ENCODE measurements around the gene PTCH2. TPM values are rescaled to one million over a fixed set of nuclear protein-coding genes. Genes with fewer than 3 reads are reported as not detected.

Gene PTCH2
- total RNA-seq, 1 experiment from 2014 or later: 0.83 TPM

- DNase-seq: no peak
- no peak overlapping the region for H3K27ac ChIP-seq
- no peak overlapping the region for H2AFZ ChIP-seq
- no TSS peak for BruUV-seq (replicated peaks)
- H3F3A ChIP-seq (ENCODE audit: insufficient read depth, low read depth): no peaks in the 10 kb centered on the region
- no peaks in the 10 kb centered on the region for H3K27me3 ChIP-seq (ENCODE audit: insufficient read depth, low read depth)
- TF ChIP-seq CTCF (conservative IDR thresholded peaks at IDR 0.05): no peak
- TF ChIP-seq EZH2 (IDR thresholded peaks at IDR 0.05; ENCODE audit: low read depth): no peak
- H3K4me3 ChIP-seq: no peak overlapping the region
- ChIA-PET POLR2A (ENCODE audit: unreplicated experiment) (interaction anchor here (0.7 kb wide), 1 partner anchor 136 kb away, joined by 4 read pairs; no protein-coding TSS in a partner anchor), CTCF (interaction anchor here (0.7 kb wide), 1 partner anchor 36 kb away, joined by 3 read pairs; no protein-coding TSS in a partner anchor)
- no peak overlapping the region for H3K4me2 ChIP-seq
- H3K9me2 ChIP-seq (ENCODE audit: insufficient read depth): no peaks in the 10 kb centered on the region
- H4K20me1 ChIP-seq (ENCODE audit: insufficient read depth): no peaks in the 10 kb centered on the region
- no peaks in the 10 kb centered on the region for H3K4me1 ChIP-seq (replicated peaks; ENCODE audit: insufficient read depth)
- H3K36me3 ChIP-seq (ENCODE audit: low read depth): no peaks in the 10 kb centered on the region
- no peaks in the 10 kb centered on the region for H3K79me2 ChIP-seq (ENCODE audit: low read depth)
- intact Hi-C loops (cut with micrococcal nuclease; ENCODE audit: unreplicated experiment): no loop called here
- no peaks in the 10 kb centered on the region for H3K9me3 ChIP-seq (ENCODE audit: insufficient read depth, low read depth)
These were observed 14.4 kb upstream of the PTCH2 start for GRCh38 chr1:44857446-44857845.

- Histone ChIP-seq H3K9me2 (ENCODE audit: insufficient read depth) (no peaks in the 10 kb centered on the region), H3K4me2 (no peak overlapping the region), H3F3A (ENCODE audit: insufficient read depth, low read depth) (no peaks in the 10 kb centered on the region), H2AFZ (no peak overlapping the region), H3K9me3 (ENCODE audit: insufficient read depth, low read depth) (no peaks in the 10 kb centered on the region), H3K27me3 (ENCODE audit: insufficient read depth, low read depth) (no peaks in the 10 kb centered on the region), H3K4me1 (replicated peaks; ENCODE audit: insufficient read depth) (no peaks in the 10 kb centered on the region), H3K4me3 (no peak overlapping the region), H3K27ac (no peak overlapping the region), H3K79me2 (ENCODE audit: low read depth) (no peaks in the 10 kb centered on the region), H3K36me3 (ENCODE audit: low read depth) (no peaks in the 10 kb centered on the region), H4K20me1 (ENCODE audit: insufficient read depth) (no peaks in the 10 kb centered on the region)
- TF ChIP-seq CTCF (conservative IDR thresholded peaks at IDR 0.05) (no peak), EZH2 (IDR thresholded peaks at IDR 0.05; ENCODE audit: low read depth) (no peak)
- ChIA-PET POLR2A (ENCODE audit: unreplicated experiment) (no interaction called here), CTCF (no interaction called here)
- BruUV-seq (replicated peaks): no TSS peak
- DNase-seq: peak in 1 of 2 experiments; percentile 64
- intact Hi-C loops (cut with micrococcal nuclease; ENCODE audit: unreplicated experiment): no loop called here
These were observed 12.7 kb upstream of the PTCH2 start for GRCh38 chr1:44855742-44856141.

GRCh38 chr1:44854970-44855369, 11.9 kb upstream of the PTCH2 start:
- H3K36me3 ChIP-seq (ENCODE audit: low read depth): no peaks in the 10 kb centered on the region
- ChIA-PET CTCF (interaction anchor here (0.7 kb wide), 1 partner anchor 55 kb away, joined by 3 read pairs; the partner anchor contains the start of gene PLK3), POLR2A (ENCODE audit: unreplicated experiment) (no interaction called here)
- no peaks in the 10 kb centered on the region for H3K27me3 ChIP-seq (ENCODE audit: insufficient read depth, low read depth)
- TF ChIP-seq EZH2 (IDR thresholded peaks at IDR 0.05; ENCODE audit: low read depth) (no peak), CTCF (conservative IDR thresholded peaks at IDR 0.05) (no peak)
- H3K4me2 ChIP-seq: no peak overlapping the region
- H3F3A ChIP-seq (ENCODE audit: insufficient read depth, low read depth): no peaks in the 10 kb centered on the region
- H3K9me3 ChIP-seq (ENCODE audit: insufficient read depth, low read depth): no peaks in the 10 kb centered on the region
- no peak overlapping the region for H3K27ac ChIP-seq
- BruUV-seq (replicated peaks): no TSS peak
- DNase-seq: no peak
- H3K9me2 ChIP-seq (ENCODE audit: insufficient read depth): no peaks in the 10 kb centered on the region
- no peak overlapping the region for H2AFZ ChIP-seq
- intact Hi-C loops (cut with micrococcal nuclease; ENCODE audit: unreplicated experiment): no loop called here
- no peaks in the 10 kb centered on the region for H4K20me1 ChIP-seq (ENCODE audit: insufficient read depth)
- H3K4me3 ChIP-seq: no peak overlapping the region
- H3K79me2 ChIP-seq (ENCODE audit: low read depth): no peaks in the 10 kb centered on the region
- H3K4me1 ChIP-seq (replicated peaks; ENCODE audit: insufficient read depth): no peaks in the 10 kb centered on the region
